Lung (tissue), 12 donors: ENCODE results near the gene ATP4A. TPM values are rescaled to one million over a fixed set of nuclear protein-coding genes. Genes with fewer than 3 reads are reported as not detected.

Experiments used
- ATAC-seq: fragments of 200-7000 bp; cut with Tn5 transposase; one replicate; pipeline ENCODE4 v1.9.1; 2020; ENCODE audit warnings: moderate number of reproducible peaks; ENCODE audit not compliant: insufficient read depth, low FRiP score
- DNase-seq, 3 donors: peaks; one replicate each; pipeline ENCODE4 v3.0.0-alpha.2; 2013 to 2017
- H3K27ac ChIP-seq, 2 donors: one replicate each; pipeline ENCODE4 v1.5.1; 2013; ENCODE audit warnings: mild to moderate bottlenecking in 2 of 2, moderate library complexity in 2 of 2, control low read depth in 1 of 2, inconsistent platforms in 1 of 2, low read depth in 1 of 2, low read length in 1 of 2
- H3K27me3 ChIP-seq, 3 donors: one replicate each; pipeline ENCODE4 v1.5.1; 2013; ENCODE audit warnings: low read length in 2 of 3; ENCODE audit not compliant: control insufficient read depth in 3 of 3, insufficient read depth in 3 of 3
- H3K36me3 ChIP-seq, 4 donors: one replicate each; pipeline ENCODE4 v1.5.1; 2013; ENCODE audit warnings: low read length in 4 of 4, mild to moderate bottlenecking in 1 of 4, moderate library complexity in 1 of 4; ENCODE audit not compliant: control insufficient read depth in 4 of 4, insufficient read depth in 4 of 4
- H3K4me1 ChIP-seq, 5 donors: one replicate each; pipeline ENCODE4 v1.5.1; 2013; ENCODE audit warnings: low read length in 5 of 5, mild to moderate bottlenecking in 2 of 5, moderate library complexity in 1 of 5; ENCODE audit not compliant: control insufficient read depth in 5 of 5, insufficient read depth in 5 of 5
- H3K4me3 ChIP-seq: one replicate; pipeline ENCODE4 v1.5.1; 2013; ENCODE audit warnings: mild to moderate bottlenecking, control low read depth, moderate library complexity
- H3K9ac ChIP-seq, 2 donors: one replicate each; pipeline ENCODE4 v1.5.1; 2013; ENCODE audit warnings: low read length in 2 of 2, control low read depth in 1 of 2; ENCODE audit not compliant: insufficient read depth in 1 of 2
- H3K9me3 ChIP-seq, 4 donors: one replicate each; pipeline ENCODE4 v1.5.1; 2013; ENCODE audit warnings: low read length in 3 of 4, mild to moderate bottlenecking in 1 of 4, moderate library complexity in 1 of 4; ENCODE audit not compliant: control insufficient read depth in 4 of 4, insufficient read depth in 3 of 4
- WGBS, 2 donors: extraction: QIAGEN DNeasy Blood & Tissue Kit; methylation state at CpG; one replicate each; pipeline ENCODE4 v1.1.7; 2013; 5-methylcytosine and 5-hydroxymethylcytosine counted together
- polyA plus RNA-seq, 2 donors: library from polyadenylated mRNA; stranded (reverse); fragments of 200-250 nt; gene quantifications; one replicate each; pipeline ENCODE4 v1.2.1, GENCODE V29; 2013
- total RNA-seq, 2 donors: library from RNA; depleted of rRNA in 1 of 2; stranded (reverse); fragments of >200 nt in 1 of 2; gene quantifications; one replicate each; pipeline ENCODE4 v1.2.1, GENCODE V29; 2014 to 2021
- TF ChIP-seq, protein P1 (sequence below): IDR thresholded peaks from 2 replicates; pipeline ENCODE4 v1.5.1; 2012; ENCODE audit warnings: mild to moderate bottlenecking; ENCODE audit errors: control extremely low read depth, extremely low read depth
- donor health status: control.
- donor health status: control.
- donor health status: Bipolar disorder and iron deficiency.
- donor health status: healthy.
- donor health status: DM: yes; HTN: yes; CAD: no.

Gene ATP4A
- total and polyA plus RNA-seq, 4 donors, result 0.01 TPM; not detected in 3

DNA sequence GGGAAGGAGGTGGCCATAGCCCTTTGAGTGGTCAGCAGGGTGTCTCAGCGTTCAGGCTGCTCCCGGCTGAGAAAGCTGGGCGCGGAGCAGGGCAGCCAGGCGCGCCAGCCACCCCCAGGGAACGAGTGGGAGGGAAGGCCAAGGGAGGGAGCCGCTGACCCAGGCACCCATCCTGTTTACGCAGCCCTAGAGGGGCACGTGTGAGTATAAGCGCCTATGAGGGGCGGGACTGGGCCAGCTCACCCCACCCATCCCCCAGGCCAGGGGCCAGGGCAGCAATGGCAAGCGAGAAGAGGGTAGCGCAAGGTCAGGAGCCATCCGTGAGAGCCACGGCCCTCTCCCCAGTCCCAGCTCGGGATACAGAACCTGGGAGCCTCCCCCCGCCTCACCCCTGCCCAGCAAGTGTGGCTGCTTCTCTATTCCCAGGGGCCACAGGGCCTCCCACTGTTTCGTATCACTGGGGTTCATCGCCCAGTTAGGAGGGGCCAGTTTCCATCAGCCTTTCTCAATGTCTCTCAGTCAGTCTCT is 49.1 kb downstream of the ATP4A start:
- Histone ChIP-seq H3K36me3 (no peaks in the 10 kb centered on the region), H3K9me3 (no peaks in the 10 kb centered on the region), H3K9ac (no peak overlapping the region), H3K4me1 (peaks cover 0 to 13% (median 0%) of the 10 kb centered on the region in 5 donors), H3K27ac (no peak overlapping the region), H3K4me3 (no peak overlapping the region), H3K27me3 (peaks cover 0 to 7% (median 5%) of the 10 kb centered on the region in 3 donors)
- ATAC-seq (no peak), DNase-seq (no peak)
- 26 to 34% methylated on average over 20 of the region's 20 CpGs for WGBS, 2 donors
- TF ChIP-seq, protein P1, sequence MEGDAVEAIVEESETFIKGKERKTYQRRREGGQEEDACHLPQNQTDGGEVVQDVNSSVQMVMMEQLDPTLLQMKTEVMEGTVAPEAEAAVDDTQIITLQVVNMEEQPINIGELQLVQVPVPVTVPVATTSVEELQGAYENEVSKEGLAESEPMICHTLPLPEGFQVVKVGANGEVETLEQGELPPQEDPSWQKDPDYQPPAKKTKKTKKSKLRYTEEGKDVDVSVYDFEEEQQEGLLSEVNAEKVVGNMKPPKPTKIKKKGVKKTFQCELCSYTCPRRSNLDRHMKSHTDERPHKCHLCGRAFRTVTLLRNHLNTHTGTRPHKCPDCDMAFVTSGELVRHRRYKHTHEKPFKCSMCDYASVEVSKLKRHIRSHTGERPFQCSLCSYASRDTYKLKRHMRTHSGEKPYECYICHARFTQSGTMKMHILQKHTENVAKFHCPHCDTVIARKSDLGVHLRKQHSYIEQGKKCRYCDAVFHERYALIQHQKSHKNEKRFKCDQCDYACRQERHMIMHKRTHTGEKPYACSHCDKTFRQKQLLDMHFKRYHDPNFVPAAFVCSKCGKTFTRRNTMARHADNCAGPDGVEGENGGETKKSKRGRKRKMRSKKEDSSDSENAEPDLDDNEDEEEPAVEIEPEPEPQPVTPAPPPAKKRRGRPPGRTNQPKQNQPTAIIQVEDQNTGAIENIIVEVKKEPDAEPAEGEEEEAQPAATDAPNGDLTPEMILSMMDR, result no peak

DNA sequence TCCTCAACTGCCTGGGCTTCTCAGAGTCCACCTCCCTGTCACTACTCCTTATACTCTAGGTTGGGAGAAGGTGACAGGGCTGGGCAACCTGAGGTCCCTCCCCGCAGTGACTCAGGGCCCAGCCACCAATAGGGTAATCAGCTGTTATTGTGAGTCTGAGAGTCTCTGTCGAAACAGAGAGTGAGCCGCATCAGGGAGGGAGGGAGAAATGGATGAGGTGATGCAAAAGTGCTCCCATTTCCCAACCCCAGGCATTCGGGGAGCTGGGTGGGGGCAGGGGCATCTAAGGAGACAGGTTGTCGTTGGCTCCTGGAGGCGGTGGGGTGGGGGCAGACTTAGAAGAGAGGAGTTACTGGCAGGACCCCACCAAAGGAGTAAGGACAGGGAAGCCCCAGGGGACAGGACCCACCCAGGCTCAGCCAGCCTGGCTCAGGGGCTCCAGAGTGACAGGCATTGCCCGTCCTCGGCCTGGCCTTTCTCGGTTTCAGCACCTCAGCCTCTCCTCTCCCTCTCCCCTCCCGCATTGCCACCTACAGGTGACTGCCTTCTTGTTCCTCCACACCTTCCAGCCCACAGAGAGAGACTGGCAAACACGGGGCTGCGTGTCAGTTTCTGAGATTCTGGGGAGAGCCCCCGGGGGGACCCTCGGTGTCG is 49.7 kb downstream of the ATP4A start, which contains the start of gene DMKN:
Gene DMKN (minus strand): TSS at position 22 of the 654 bp plus-strand sequence. CDS start 174 bp downstream, outside the sequence.
- Histone ChIP-seq H3K9me3 (no peaks in the 10 kb centered on the region), H3K4me3 (no peak within 1 kb of the TSS), H3K4me1 (peaks cover 0 to 13% (median 0%) of the 10 kb centered on the region in 5 donors), H3K27ac (no peak within 1 kb of the TSS), H3K9ac (no peak within 1 kb of the TSS), H3K27me3 (peaks cover 0 to 8% (median 7%) of the 10 kb centered on the region in 3 donors), H3K36me3 (no peaks in the 10 kb centered on the region)
- ATAC-seq (no peak), DNase-seq (no peak)
- WGBS, 2 donors, result 26 to 27% methylated on average over 15 of the region's 15 CpGs
- TF ChIP-seq, protein P1, result no peak

DNA sequence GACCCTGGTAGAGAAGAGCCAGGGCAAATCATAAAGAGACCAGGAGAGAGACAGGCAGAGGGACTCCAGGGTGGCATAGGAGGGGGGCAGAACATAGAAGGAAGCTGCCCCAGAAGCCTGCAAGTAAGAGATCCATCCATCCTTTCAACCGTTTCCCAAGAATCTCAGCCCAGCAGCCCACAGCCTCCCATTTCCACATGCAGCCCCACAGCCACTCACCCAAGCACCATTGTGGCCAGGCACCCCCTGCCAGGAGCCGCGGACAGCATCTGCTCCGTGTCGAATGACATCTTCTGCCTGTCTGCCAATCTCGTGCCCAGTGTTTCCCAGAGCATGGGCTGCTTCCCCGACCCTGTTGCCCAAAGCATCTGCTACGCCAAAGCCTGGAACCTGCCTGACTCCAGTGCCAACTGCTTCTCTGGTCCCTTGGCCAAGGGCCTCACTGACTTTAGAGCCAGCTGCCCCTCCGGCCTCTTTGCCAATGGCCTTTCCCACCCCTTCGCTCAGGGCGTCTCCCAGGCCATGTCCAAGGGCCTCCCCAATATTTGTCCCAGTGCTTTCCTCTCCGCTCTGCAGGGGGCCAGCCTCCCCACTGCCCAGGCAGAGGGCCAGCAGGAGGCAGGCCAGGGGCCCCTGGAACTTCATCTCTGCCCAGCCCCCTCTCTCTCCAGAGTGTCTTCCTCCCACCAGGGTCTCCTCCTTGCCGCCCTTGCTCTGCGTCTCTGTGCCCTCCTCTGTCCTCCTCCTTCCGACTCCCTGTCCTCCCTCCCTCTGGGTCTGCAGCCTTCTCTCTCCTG is 50.4 kb downstream of the ATP4A start:
- Histone ChIP-seq H3K9ac (no peak overlapping the region), H3K27ac (no peak overlapping the region), H3K36me3 (no peaks in the 10 kb centered on the region), H3K27me3 (peaks cover 0 to 11% (median 7%) of the 10 kb centered on the region in 3 donors), H3K4me3 (no peak overlapping the region), H3K9me3 (no peaks in the 10 kb centered on the region), H3K4me1 (peaks cover 0 to 13% (median 0%) of the 10 kb centered on the region in 5 donors)
- DNase-seq, result peak in 1 of 3 donors; percentile 29
- 83 to 86% methylated on average over 15 of the region's 15 CpGs for WGBS, 2 donors
- TF ChIP-seq, protein P1, result no peak
- ATAC-seq, result no peak
